K562 (cell line): Measurements from ENCODE around the gene ZFYVE19. TPM values are rescaled to one million over a fixed set of nuclear protein-coding genes. Genes with fewer than 3 reads are reported as not detected.
A peak's percentile ranks its signal among the peaks of the same experiment; 100 is the strongest.

Experiments
- ATF4 ChIP-seq: fragments of 450-650 bp; formaldehyde crosslinking; IDR thresholded peaks from 2 replicates; pipeline ENCODE4 v1.4.0; 2022; ENCODE audit warnings: mild to moderate bottlenecking, moderate library complexity
- ELF1 ChIP-seq: fragments of 200-800 bp; sonication (Bioruptor generic); IDR thresholded peaks from 2 replicates; pipeline ENCODE4 v1.6.1; 2016; ENCODE audit warnings: missing genetic modification characterization, missing compliant biosample characterization
- KDM1A ChIP-seq, 2 experiments: fragments of 450-650 bp; IDR thresholded peaks; 2 replicates each; pipeline ENCODE4 v1.6.1; 2016; ENCODE audit warnings: mild to moderate bottlenecking in 2 of 2
- PRDM10 ChIP-seq: fragments of 450-650 bp; IDR thresholded peaks from 2 replicates; pipeline ENCODE4 v1.6.1; 2018; ENCODE audit not compliant: partially characterized antibody
- RB1 ChIP-seq: fragments of 450-650 bp; IDR thresholded peaks from 2 replicates; pipeline ENCODE4 v1.6.1; 2017; ENCODE audit warnings: low read depth, mild to moderate bottlenecking
- RCOR1 ChIP-seq, 2 experiments: IDR thresholded peaks; 2 replicates each; pipeline ENCODE4 v1.6.1; 2012; ENCODE audit warnings: low read depth in 2 of 2, low read length in 2 of 2, borderline replicate concordance in 1 of 2, improper control_type of control experiment in 1 of 2
- SRSF3 ChIP-seq: fragments of 200-400 bp; formaldehyde crosslinking; IDR thresholded peaks from 2 replicates; pipeline ENCODE4 v1.6.1; 2016; ENCODE audit warnings: mild to moderate bottlenecking, low read length, moderate library complexity; ENCODE audit not compliant: insufficient read depth
- SUPT5H ChIP-seq: fragments of 450-650 bp; IDR thresholded peaks from 2 replicates; pipeline ENCODE4 v1.6.1; 2016
- ZBTB26 ChIP-seq: fragments of 450-650 bp; formaldehyde crosslinking; IDR thresholded peaks from 2 replicates; pipeline ENCODE4 v1.4.0; 2022; ENCODE audit warnings: missing genetic modification characterization
- ZEB2 ChIP-seq: fragments of 450-650 bp; IDR thresholded peaks from 2 replicates; pipeline ENCODE4 v1.6.1; 2016
- ZFX ChIP-seq: sonication (generic); formaldehyde crosslinking; IDR thresholded peaks from 2 replicates; pipeline ENCODE4 v1.8.0; 2022; ENCODE audit warnings: mild to moderate bottlenecking, missing genetic modification reagents, moderate library complexity
- ZNF224 ChIP-seq: sonication (generic); formaldehyde crosslinking; IDR thresholded peaks from 2 replicates; pipeline ENCODE4 v1.8.0; 2022; ENCODE audit warnings: mild to moderate bottlenecking, missing genetic modification reagents
- polyA plus RNA-seq, 8 experiments: library from polyadenylated mRNA; depleted of rRNA in 4 of 8; stranded (reverse) in 5 of 8; unstranded in 3 of 8; fragments of >200 nt; fragmentation: Nextera tagmentation in 2 of 8; fragmentation: Illumina TruSeq in 1 of 8; extraction: Ambion mirVana in 2 of 8; extraction: Trizol in 1 of 8; gene quantifications; 2 replicates each; pipeline versions ENCODE4 v1.2.1 to v1.2.3, GENCODE V29; 2011 to 2014; ENCODE audit warnings: inconsistent platforms in 1 of 8, missing spikeins in 1 of 8
- total RNA-seq, 7 experiments: library from RNA; depleted of rRNA in 6 of 7; stranded (reverse); fragments of >200 nt in 6 of 7; fragmentation: Illumina TruSeq in 2 of 7; extraction: Trizol in 2 of 7; gene quantifications; 2 replicates each; pipeline versions ENCODE4 v1.2.1 to v1.2.3, GENCODE V29; 2011 to 2021; ENCODE audit warnings: low replicate concordance in 1 of 7
- TF ChIP-seq, protein P1 (sequence below): fragments of 200-800 bp; sonication (Bioruptor generic); IDR thresholded peaks from 2 replicates; pipeline ENCODE4 v1.6.1; 2017; ENCODE audit warnings: missing genetic modification characterization, missing compliant biosample characterization

The ZFYVE19 gene
- total and polyA plus RNA-seq, 9 of the 15 experiments (the other 6 are each of a cell fraction or from before 2014, with no cell fraction given): 1.5 to 36.8 (median 19.9) TPM

- TF ChIP-seq ATF4 (CRISPR knock-in tag) (no peak), RCOR1 (IDR thresholded peaks at IDR 0.05; ENCODE audit: borderline replicate concordance in 1 of 2, low read depth in 2 of 2, low read length in 2 of 2) (peak in 1 of 2 experiments; percentile 48; a peak in 1 of 4 replicates), ZBTB26 (CRISPR knock-in tag) (0 out of 2 replicates have a peak, but pooled peaks have one; percentile 42), ELF1 (tag) (no peak), SRSF3 (no peak), SUPT5H (no peak), RB1 (no peak), KDM1A (IDR thresholded peaks at IDR 0.05) (no peak), ZEB2 (no peak), ZFX (CRISPR knock-in tag) (no peak), PRDM10 (peak; percentile 33), ZNF224 (CRISPR knock-in tag) (no peak)
- TF ChIP-seq, protein P1, sequence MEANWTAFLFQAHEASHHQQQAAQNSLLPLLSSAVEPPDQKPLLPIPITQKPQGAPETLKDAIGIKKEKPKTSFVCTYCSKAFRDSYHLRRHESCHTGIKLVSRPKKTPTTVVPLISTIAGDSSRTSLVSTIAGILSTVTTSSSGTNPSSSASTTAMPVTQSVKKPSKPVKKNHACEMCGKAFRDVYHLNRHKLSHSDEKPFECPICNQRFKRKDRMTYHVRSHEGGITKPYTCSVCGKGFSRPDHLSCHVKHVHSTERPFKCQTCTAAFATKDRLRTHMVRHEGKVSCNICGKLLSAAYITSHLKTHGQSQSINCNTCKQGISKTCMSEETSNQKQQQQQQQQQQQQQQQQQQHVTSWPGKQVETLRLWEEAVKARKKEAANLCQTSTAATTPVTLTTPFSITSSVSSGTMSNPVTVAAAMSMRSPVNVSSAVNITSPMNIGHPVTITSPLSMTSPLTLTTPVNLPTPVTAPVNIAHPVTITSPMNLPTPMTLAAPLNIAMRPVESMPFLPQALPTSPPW (CRISPR knock-in tag): peak; percentile 29; the same call in 1 of the 2 replicates
These were observed 50.9 kb downstream of the ZFYVE19 start (continued) for GRCh38 chr15:40857601-40858341.
